ENCODE data around the gene ADCY9. TPM values are rescaled to one million over a fixed set of nuclear protein-coding genes. Genes with fewer than 3 reads are reported as not detected.

ADCY9 gene
- total RNA-seq, 1 donor from 2014 or later, result 31.9 TPM

GRCh38 chr16:4114257-4115208 is 1.7 kb downstream of the ADCY9 start:
- peak overlapping the region; percentile 74 for H3K4me3 Mint-ChIP-seq (ENCODE audit: unreplicated experiment)
- no peaks in the 10 kb centered on the region for H3K36me3 Mint-ChIP-seq (ENCODE audit: low read depth)
- peaks cover 50% of the 10 kb centered on the region for H3K4me1 Mint-ChIP-seq (ENCODE audit: low read depth)
- peak overlapping the region; percentile 41 for H3K27ac Mint-ChIP-seq (ENCODE audit: unreplicated experiment)
- no peaks in the 10 kb centered on the region for H3K9me3 Mint-ChIP-seq (ENCODE audit: low read depth)
- H3K27me3 Mint-ChIP-seq (ENCODE audit: low read depth), result no peaks in the 10 kb centered on the region
- DNase-seq (ENCODE audit: low spot score), result no peak
- no peak for TF ChIP-seq CTCF (IDR thresholded peaks at IDR 0.05)

GRCh38 chr16:4113358-4114256 is 2.6 kb downstream of the ADCY9 start:
- Mint-ChIP-seq H3K9me3 (ENCODE audit: low read depth) (no peaks in the 10 kb centered on the region), H3K36me3 (ENCODE audit: low read depth) (peaks cover 3% of the 10 kb centered on the region), H3K27ac (ENCODE audit: unreplicated experiment) (peak overlapping the region; percentile 91), H3K4me1 (ENCODE audit: low read depth) (peaks cover 52% of the 10 kb centered on the region), H3K27me3 (ENCODE audit: low read depth) (no peaks in the 10 kb centered on the region), H3K4me3 (ENCODE audit: unreplicated experiment) (peak overlapping the region; percentile 74)
- TF ChIP-seq CTCF (IDR thresholded peaks at IDR 0.05), result no peak
- no peak for DNase-seq (ENCODE audit: low spot score)

GRCh38 chr16:4111748-4112696 is 4.2 kb downstream of the ADCY9 start:
- peak overlapping the region; percentile 91 for H3K27ac Mint-ChIP-seq (ENCODE audit: unreplicated experiment)
- TF ChIP-seq CTCF (IDR thresholded peaks at IDR 0.05), result no peak
- no peaks in the 10 kb centered on the region for H3K9me3 Mint-ChIP-seq (ENCODE audit: low read depth)
- no peaks in the 10 kb centered on the region for H3K27me3 Mint-ChIP-seq (ENCODE audit: low read depth)
- peaks cover 49% of the 10 kb centered on the region for H3K4me1 Mint-ChIP-seq (ENCODE audit: low read depth)
- peaks cover 3% of the 10 kb centered on the region for H3K36me3 Mint-ChIP-seq (ENCODE audit: low read depth)
- H3K4me3 Mint-ChIP-seq (ENCODE audit: unreplicated experiment), result peak overlapping the region; percentile 74
- DNase-seq (ENCODE audit: low spot score), result no peak

GRCh38 chr16:4110680-4111079 is 5.6 kb downstream of the ADCY9 start:
- TF ChIP-seq CTCF (IDR thresholded peaks at IDR 0.05), result no peak
- Mint-ChIP-seq H3K4me3 (ENCODE audit: unreplicated experiment) (no peak overlapping the region), H3K4me1 (ENCODE audit: low read depth) (peaks cover 49% of the 10 kb centered on the region), H3K9me3 (ENCODE audit: low read depth) (no peaks in the 10 kb centered on the region), H3K27me3 (ENCODE audit: low read depth) (no peaks in the 10 kb centered on the region), H3K27ac (ENCODE audit: unreplicated experiment) (no peak overlapping the region), H3K36me3 (ENCODE audit: low read depth) (peaks cover 3% of the 10 kb centered on the region)
- DNase-seq (ENCODE audit: low spot score), result no peak
